Spleen (tissue), 11 donors: ENCODE results near the gene GALNT12. TPM values are rescaled to one million over a fixed set of nuclear protein-coding genes. Genes with fewer than 3 reads are reported as not detected.

Experiments
- DNase-seq: peaks from one replicate; pipeline ENCODE4 v3.0.0-alpha.2; 2020
- H3K27ac ChIP-seq, 8 donors: fragments of 200-600 bp; sonication (generic) in 7 of 8; 1 replicate in 4 of 8; 2 replicates in 4 of 8; pipeline versions ENCODE4 v1.5.0 to v1.8.0; 2016 to 2021; ENCODE audit warnings: inconsistent platforms in 4 of 8, mild to moderate bottlenecking in 4 of 8, moderate library complexity in 1 of 8
- H3K27me3 ChIP-seq, 7 donors: fragments of 200-600 bp; sonication (generic) in 6 of 7; replicated peaks in 1 of 7; 1 replicate in 4 of 7; 2 replicates in 3 of 7; pipeline versions ENCODE4 v1.5.0 to v1.8.0; 2016 to 2021; ENCODE audit warnings: inconsistent platforms in 3 of 7, mild to moderate bottlenecking in 1 of 7
- H3K36me3 ChIP-seq, 6 donors: fragments of 200-600 bp; sonication (generic) in 5 of 6; 1 replicate in 4 of 6; 2 replicates in 2 of 6; pipeline versions ENCODE4 v1.5.0 to v1.8.0; 2016 to 2021; ENCODE audit warnings: inconsistent platforms in 2 of 6
- H3K4me1 ChIP-seq, 6 donors: fragments of 200-600 bp; sonication (generic) in 5 of 6; 1 replicate in 3 of 6; 2 replicates in 3 of 6; pipeline versions ENCODE4 v1.5.0 to v1.8.0; 2016 to 2021; ENCODE audit warnings: inconsistent platforms in 3 of 6
- H3K4me3 ChIP-seq, 8 donors: fragments of 200-600 bp; sonication (generic) in 7 of 8; 1 replicate in 4 of 8; 2 replicates in 4 of 8; pipeline versions ENCODE4 v1.5.0 to v1.8.0; 2016 to 2021; ENCODE audit warnings: inconsistent platforms in 4 of 8, mild to moderate bottlenecking in 4 of 8, moderate library complexity in 2 of 8
- H3K9me3 ChIP-seq, 8 donors: fragments of 200-600 bp; sonication (generic) in 7 of 8; 1 replicate in 4 of 8; 2 replicates in 4 of 8; pipeline versions ENCODE4 v1.5.0 to v1.8.0; 2016 to 2021; ENCODE audit warnings: inconsistent platforms in 4 of 8
- CTCF ChIP-seq, 11 experiments: fragments of 200-600 bp in 7 of 11; fragments of 450-650 bp in 4 of 11; sonication (generic) in 4 of 11; IDR thresholded peaks in 8 of 11; conservative IDR thresholded peaks in 3 of 11; 1 replicate in 7 of 11; 2 replicates in 4 of 11; pipeline versions ENCODE4 v1.4.0 to v1.8.0; 2016 to 2021; ENCODE audit warnings: antibody characterized with exemption in 11 of 11, inconsistent platforms in 4 of 11, mild to moderate bottlenecking in 1 of 11
- POLR2A ChIP-seq, 3 donors: fragments of 450-650 bp; IDR thresholded peaks; one replicate each; pipeline ENCODE4 v1.5.1; 2017; ENCODE audit warnings: antibody characterized with exemption in 3 of 3, mild to moderate bottlenecking in 1 of 3
- POLR2AphosphoS5 ChIP-seq, 3 donors: sonication (generic); formaldehyde crosslinking; IDR thresholded peaks; one replicate each; pipeline ENCODE4 v1.5.1; 2017; ENCODE audit warnings: antibody characterized with exemption in 3 of 3
- WGBS, 5 donors: extraction: QIAGEN DNeasy Blood & Tissue Kit in 3 of 5; methylation state at CpG; one replicate each; pipeline versions ENCODE4 v1.1.5 to v1.1.7; 2013 to 2018; 5-methylcytosine and 5-hydroxymethylcytosine counted together
- intact Hi-C: fragments of 100-400 bp; cut with DNase I; formaldehyde crosslinking; loops from one replicate; pipeline ENCODE4 v1.15.0; 2023; ENCODE audit warnings: low total_unique reads
- polyA plus RNA-seq, 3 donors: library from polyadenylated mRNA; stranded (reverse); fragments of 200-250 nt; gene quantifications; one replicate each; pipeline ENCODE4 v1.2.1, GENCODE V29; 2013
- total RNA-seq, 7 donors: library from RNA; depleted of rRNA in 3 of 7; stranded (reverse); fragments of >200 nt in 3 of 7; fragmentation: NEBNext Ultra II Directional in 4 of 7; extraction: Animal tissue kit (Norgen Biotek cat#: 25700) in 4 of 7; gene quantifications; one replicate each; pipeline versions ENCODE4 v1.1.0 to v1.2.1, GENCODE V29; 2016 to 2021
- donor health status: healthy with polysubstance abuse.
- donor health status: DM: no; HTN: no; CAD: no; lungs with moderate emphysema.
- donor health status: DM: no; HTN: no; CAD: no.
- donor health status: Bipolar disorder and iron deficiency.
- donor health status: healthy.
- donor health status: DM: no; HTN: no; CAD: no.
- donor health status: DM: yes; HTN: yes; CAD: no.

The GALNT12 gene
- total and polyA plus RNA-seq, 10 donors, result 1.2 to 3.2 (median 2.5) TPM

GRCh38 chr9:98849563-98849962 is 42.1 kb downstream of the GALNT12 start:
- TF ChIP-seq POLR2A (IDR thresholded peaks at IDR 0.05), result no peak
- Histone ChIP-seq H3K27ac (no peak overlapping the region), H3K9me3 (no peaks in the 10 kb centered on the region), H3K4me1 (peaks cover 0 to 20% (median 2%) of the 10 kb centered on the region in 6 donors), H3K27me3 (peaks cover 0 to 8% (median 0%) of the 10 kb centered on the region in 7 donors), H3K36me3 (peaks cover 0 to 11% (median 0%) of the 10 kb centered on the region in 6 donors), H3K4me3 (no peak overlapping the region)
- 92 to 97% (median 95%) methylated on average over 4 of the region's 4 CpGs for WGBS, 5 donors
- DNase-seq, result no peak
- intact Hi-C loops, result loop anchor here (10.0 kb wide), 1 partner anchor 295 kb away; no protein-coding TSS in a partner anchor

- TF ChIP-seq CTCF (IDR thresholded peaks at IDR 0.05 in 8 of 11, conservative IDR thresholded peaks at IDR 0.05 in 3 of 11) (no peak), POLR2A (IDR thresholded peaks at IDR 0.05) (no peak), POLR2AphosphoS5 (IDR thresholded peaks at IDR 0.05) (no peak)
- peaks cover 0 to 2% (median 0%) of the 10 kb centered on the region in 6 donors for H3K36me3 ChIP-seq
- intact Hi-C loops, result loop anchor here (5.0 kb wide), 1 partner anchor 146 kb away; no protein-coding TSS in a partner anchor
- peaks cover 0 to 8% (median 0%) of the 10 kb centered on the region in 7 donors for H3K27me3 ChIP-seq
- 86 to 91% (median 89%) methylated on average over 11 of the region's 11 CpGs for WGBS, 5 donors
- DNase-seq, result no peak
- H3K4me1 ChIP-seq, result peaks cover 0 to 20% (median 2%) of the 10 kb centered on the region in 6 donors
- H3K9me3 ChIP-seq, result peaks cover 0 to 11% (median 9%) of the 10 kb centered on the region in 8 donors
- H3K27ac ChIP-seq, result no peak overlapping the region
- H3K4me3 ChIP-seq, result no peak overlapping the region
These were observed 43.6 kb downstream of the GALNT12 start for GRCh38 chr9:98850851-98851729.

- Histone ChIP-seq H3K4me3 (no peak overlapping the region), H3K27ac (no peak overlapping the region)
- WGBS, 5 donors, result 67 to 89% (median 73%) methylated on average over 6 of the region's 6 CpGs
These were observed 44.4 kb downstream of the GALNT12 start for GRCh38 chr9:98851730-98852459.

GRCh38 chr9:98852460-98852734 is 44.9 kb downstream of the GALNT12 start:
- Histone ChIP-seq H3K27me3 (peaks cover 0 to 8% (median 0%) of the 10 kb centered on the region in 7 donors), H3K27ac (no peak overlapping the region), H3K4me3 (no peak overlapping the region), H3K9me3 (peaks cover 0 to 17% (median 13%) of the 10 kb centered on the region in 8 donors), H3K36me3 (no peaks in the 10 kb centered on the region), H3K4me1 (peaks cover 0 to 27% (median 6%) of the 10 kb centered on the region in 6 donors)
- 73 to 80% (median 73%) methylated on average over 6 of the region's 6 CpGs for WGBS, 5 donors
- intact Hi-C loops, result loop anchor here (5.0 kb wide), 1 partner anchor 145 kb away; no protein-coding TSS in a partner anchor
- no peak for DNase-seq
- TF ChIP-seq CTCF (IDR thresholded peaks at IDR 0.05 in 8 of 11, conservative IDR thresholded peaks at IDR 0.05 in 3 of 11) (no peak), POLR2AphosphoS5 (IDR thresholded peaks at IDR 0.05) (no peak)

More at GRCh38 chr9:98851730-98852459, 44.4 kb downstream of the GALNT12 start:
- TF ChIP-seq CTCF (IDR thresholded peaks at IDR 0.05 in 8 of 11, conservative IDR thresholded peaks at IDR 0.05 in 3 of 11), result no peak
- no peak for TF ChIP-seq POLR2A (IDR thresholded peaks at IDR 0.05)
- TF ChIP-seq POLR2AphosphoS5 (IDR thresholded peaks at IDR 0.05), result no peak
- Histone ChIP-seq H3K9me3 (peaks cover 0 to 17% (median 13%) of the 10 kb centered on the region in 8 donors), H3K36me3 (no peaks in the 10 kb centered on the region), H3K27me3 (peaks cover 0 to 8% (median 0%) of the 10 kb centered on the region in 7 donors), H3K4me1 (peaks cover 0 to 23% (median 4%) of the 10 kb centered on the region in 6 donors)
- intact Hi-C loops, result loop anchor here (5.0 kb wide), 1 partner anchor 145 kb away; no protein-coding TSS in a partner anchor
- DNase-seq, result no peak
